ENCODE measurements around the gene KDSR. TPM values are rescaled to one million over a fixed set of nuclear protein-coding genes. Genes with fewer than 3 reads are reported as not detected.

KDSR gene
- total RNA-seq, 1 experiment from 2014 or later = 25.7 TPM

- no peaks in the 10 kb centered on the region for H3K27me3 ChIP-seq (replicated peaks)
- H3K27ac ChIP-seq = no peak overlapping the region
- H3K9me3 ChIP-seq (replicated peaks) = no peaks in the 10 kb centered on the region
- H3K36me3 ChIP-seq = no peaks in the 10 kb centered on the region
- no peak overlapping the region for H3K4me3 ChIP-seq
- DNase-seq (ENCODE audit: low read depth in 1 of 2, low spot score in 2 of 2) = no peak
- H3K4me1 ChIP-seq (replicated peaks) = peaks cover 18% of the 10 kb centered on the region
Measured at GRCh38 chr18:63314062-63314790, 52.8 kb downstream of the KDSR start.

DNA sequence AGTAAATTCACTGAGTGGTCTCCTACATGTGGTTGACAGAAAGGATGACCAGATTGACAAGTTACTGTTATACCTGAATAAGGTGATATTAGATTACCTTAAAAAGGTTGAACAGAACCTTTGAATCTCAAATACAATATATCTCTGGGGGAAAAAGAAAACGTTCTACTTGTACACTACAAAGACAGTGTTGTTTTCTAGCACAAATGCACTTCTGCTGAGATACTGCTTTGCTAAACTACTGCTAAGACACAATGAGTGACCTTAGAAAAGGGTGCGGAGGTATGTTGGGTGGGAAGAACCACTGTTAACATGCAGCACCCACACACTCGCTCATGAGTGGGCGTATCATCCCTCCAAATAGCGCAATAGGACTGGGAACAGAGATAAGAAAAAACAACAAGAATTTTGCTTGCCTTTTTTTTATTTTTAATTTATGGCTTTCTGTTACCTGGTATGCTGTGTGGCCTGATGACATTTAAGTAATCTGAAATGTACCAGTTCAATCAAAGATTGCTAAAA lies 53.5 kb downstream of the KDSR start:
- Histone ChIP-seq H3K36me3 (no peaks in the 10 kb centered on the region), H3K27me3 (replicated peaks) (no peaks in the 10 kb centered on the region), H3K27ac (no peak overlapping the region), H3K9me3 (replicated peaks) (no peaks in the 10 kb centered on the region), H3K4me3 (no peak overlapping the region), H3K4me1 (replicated peaks) (peaks cover 14% of the 10 kb centered on the region)
- DNase-seq (ENCODE audit: low read depth in 1 of 2, low spot score in 2 of 2) = no peak

DNA sequence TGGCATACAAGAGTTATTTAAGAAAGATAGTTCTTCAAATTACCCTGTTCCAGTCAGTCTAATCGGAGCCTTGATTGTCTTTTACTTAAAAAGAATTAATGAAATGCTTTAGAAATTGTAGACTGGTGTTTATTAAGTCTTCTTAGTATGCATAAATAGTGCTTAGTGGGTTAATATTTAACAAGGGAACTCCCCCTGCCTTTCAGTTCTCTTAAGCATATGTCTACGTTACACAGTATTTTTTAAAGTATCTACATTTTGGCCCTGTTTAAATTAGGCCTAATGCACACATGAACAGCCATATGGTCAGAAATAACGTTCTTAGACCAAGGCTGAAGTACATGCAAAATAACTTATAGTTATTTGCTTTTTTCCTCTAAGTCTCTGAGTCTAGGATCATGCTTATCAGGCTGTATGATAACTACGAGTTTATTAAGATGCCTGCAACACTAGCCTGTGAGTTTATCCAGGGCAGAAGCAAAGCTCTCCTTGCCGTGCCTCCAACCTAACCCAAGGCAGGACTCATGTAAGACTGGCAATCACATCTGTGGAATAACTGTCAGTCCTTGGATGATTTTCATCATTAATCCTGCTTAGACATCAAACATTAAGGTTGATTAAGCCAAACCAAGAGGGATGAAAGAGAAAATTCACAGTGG lies 54.1 kb downstream of the KDSR start:
- Histone ChIP-seq H3K4me1 (replicated peaks) (peaks cover 9% of the 10 kb centered on the region), H3K27ac (no peak overlapping the region), H3K4me3 (no peak overlapping the region), H3K9me3 (replicated peaks) (no peaks in the 10 kb centered on the region), H3K27me3 (replicated peaks) (no peaks in the 10 kb centered on the region), H3K36me3 (no peaks in the 10 kb centered on the region)
- no peak for DNase-seq (ENCODE audit: low read depth in 1 of 2, low spot score in 2 of 2)

DNA sequence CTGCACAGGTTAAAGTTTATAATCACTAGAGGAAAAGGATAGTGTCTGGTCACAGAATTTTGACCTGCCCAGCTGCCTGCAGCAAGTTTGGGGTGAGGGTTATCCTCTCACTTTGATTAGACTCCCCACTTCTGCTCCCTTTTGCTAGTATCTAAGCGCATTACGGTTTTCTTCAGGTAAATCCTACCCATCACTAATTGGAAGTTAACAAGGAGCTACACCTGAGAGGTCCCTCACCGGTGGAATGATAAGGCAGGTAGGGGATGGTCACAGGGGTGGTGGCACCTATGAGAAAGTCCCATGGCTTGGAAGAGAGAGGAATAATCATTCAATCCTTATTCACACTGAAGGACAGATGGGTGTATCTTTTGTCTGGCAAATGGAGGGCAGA lies 55.0 kb downstream of the KDSR start:
- Histone ChIP-seq H3K9me3 (replicated peaks) (no peaks in the 10 kb centered on the region), H3K36me3 (no peaks in the 10 kb centered on the region), H3K4me1 (replicated peaks) (peaks cover 6% of the 10 kb centered on the region; the same call in 1 of the 2 replicates)

DNA sequence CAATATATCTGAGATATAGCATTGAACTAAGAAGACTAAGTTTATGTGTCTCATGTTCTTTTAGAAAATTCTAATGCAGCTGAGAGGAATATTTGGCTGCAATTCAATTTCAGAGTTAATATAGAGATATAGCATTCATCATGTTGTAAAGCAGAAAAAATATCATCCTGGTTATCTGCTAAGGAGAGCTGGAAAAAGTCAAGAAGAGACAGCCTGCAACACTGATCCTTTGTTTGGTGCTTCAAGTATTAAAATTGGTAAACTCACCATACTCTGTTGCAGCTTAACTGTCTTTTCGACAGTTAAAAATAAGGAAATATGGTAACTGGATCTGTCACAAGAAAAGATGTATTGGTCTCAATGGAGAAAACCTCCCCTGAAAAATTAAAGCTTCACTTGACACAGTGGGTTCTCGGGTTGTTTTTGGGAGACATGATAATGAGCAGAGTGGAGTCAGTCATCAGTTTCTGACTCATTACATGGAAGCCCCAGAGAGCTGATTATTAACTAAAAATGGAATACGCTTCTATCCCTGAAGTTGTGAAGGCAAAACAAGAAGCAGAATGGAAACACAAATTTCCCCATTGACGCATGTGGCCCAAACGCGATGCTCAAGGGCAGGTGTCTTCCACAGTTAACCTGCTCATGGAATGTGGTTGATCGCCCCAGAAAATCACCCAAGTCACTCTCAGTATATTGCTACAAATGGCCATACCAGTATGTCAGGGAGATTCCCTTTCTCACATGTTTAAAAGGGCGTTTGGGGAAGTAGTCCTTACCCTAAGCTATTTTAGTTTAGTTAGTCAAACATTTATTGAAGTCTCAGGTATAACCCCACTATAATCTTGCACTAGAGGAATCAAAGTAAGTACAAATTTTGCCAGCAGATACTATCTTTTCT lies 55.6 kb downstream of the KDSR start:
- Histone ChIP-seq H3K27me3 (replicated peaks) (no peaks in the 10 kb centered on the region), H3K4me3 (no peak overlapping the region), H3K4me1 (replicated peaks) (0 out of 2 replicates have a peak, but pooled peaks cover 5% of the 10 kb centered on the region), H3K9me3 (replicated peaks) (no peaks in the 10 kb centered on the region), H3K27ac (no peak overlapping the region), H3K36me3 (no peaks in the 10 kb centered on the region)
- DNase-seq (ENCODE audit: low read depth in 1 of 2, low spot score in 2 of 2) = no peak

More for the DNA sequence above, 55.0 kb downstream of the KDSR start:
- Histone ChIP-seq H3K27me3 (replicated peaks) (no peaks in the 10 kb centered on the region), H3K27ac (no peak overlapping the region), H3K4me3 (no peak overlapping the region)
- DNase-seq (ENCODE audit: low read depth in 1 of 2, low spot score in 2 of 2) = no peak

GRCh38 chr18:63309422-63309821 lies 57.6 kb downstream of the KDSR start:
- Histone ChIP-seq H3K27me3 (replicated peaks) (no peaks in the 10 kb centered on the region), H3K36me3 (no peaks in the 10 kb centered on the region), H3K27ac (no peak overlapping the region), H3K4me3 (no peak overlapping the region), H3K4me1 (replicated peaks) (0 out of 2 replicates have a peak, but pooled peaks cover 5% of the 10 kb centered on the region), H3K9me3 (replicated peaks) (no peaks in the 10 kb centered on the region)
- DNase-seq (ENCODE audit: low read depth in 1 of 2, low spot score in 2 of 2) = no peak

GRCh38 chr18:63307551-63308200 lies 59.3 kb downstream of the KDSR start:
- Histone ChIP-seq H3K9me3 (replicated peaks) (no peaks in the 10 kb centered on the region), H3K4me1 (replicated peaks) (0 out of 2 replicates have a peak, but pooled peaks cover 5% of the 10 kb centered on the region), H3K4me3 (no peak overlapping the region), H3K27me3 (replicated peaks) (no peaks in the 10 kb centered on the region), H3K36me3 (no peaks in the 10 kb centered on the region), H3K27ac (no peak overlapping the region)
- DNase-seq (ENCODE audit: low read depth in 1 of 2, low spot score in 2 of 2) = no peak

GRCh38 chr18:63306819-63307550 lies 60.0 kb downstream of the KDSR start:
- Histone ChIP-seq H3K4me3 (no peak overlapping the region), H3K27ac (no peak overlapping the region), H3K27me3 (replicated peaks) (no peaks in the 10 kb centered on the region), H3K9me3 (replicated peaks) (no peaks in the 10 kb centered on the region), H3K4me1 (replicated peaks) (0 out of 2 replicates have a peak, but pooled peaks cover 5% of the 10 kb centered on the region), H3K36me3 (no peaks in the 10 kb centered on the region)
- no peak for DNase-seq (ENCODE audit: low read depth in 1 of 2, low spot score in 2 of 2)

DNA sequence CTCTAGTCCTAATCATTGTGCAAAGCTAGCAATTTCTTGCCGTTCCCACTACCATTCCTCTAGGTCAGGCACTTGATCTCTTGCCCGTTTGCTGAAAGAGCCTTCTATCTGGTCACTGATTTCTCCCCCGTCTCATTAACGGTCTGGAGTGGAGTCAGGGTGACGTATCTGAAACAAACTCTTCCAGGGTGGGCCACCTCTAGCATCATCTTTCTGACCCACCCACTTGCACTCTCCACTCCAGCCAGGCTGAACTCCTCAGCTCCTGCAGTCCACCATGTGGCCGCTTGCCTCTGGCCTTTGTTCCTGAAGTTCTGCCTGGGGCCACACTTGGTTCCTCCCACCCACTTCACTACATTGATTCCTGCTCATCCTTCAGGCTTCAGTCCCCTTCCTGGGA lies 60.8 kb downstream of the KDSR start:
- Histone ChIP-seq H3K4me3 (no peak overlapping the region), H3K9me3 (replicated peaks) (no peaks in the 10 kb centered on the region), H3K27me3 (replicated peaks) (no peaks in the 10 kb centered on the region), H3K4me1 (replicated peaks) (0 out of 2 replicates have a peak, but pooled peaks cover 5% of the 10 kb centered on the region), H3K36me3 (no peaks in the 10 kb centered on the region), H3K27ac (no peak overlapping the region)
- no peak for DNase-seq (ENCODE audit: low read depth in 1 of 2, low spot score in 2 of 2)

DNA sequence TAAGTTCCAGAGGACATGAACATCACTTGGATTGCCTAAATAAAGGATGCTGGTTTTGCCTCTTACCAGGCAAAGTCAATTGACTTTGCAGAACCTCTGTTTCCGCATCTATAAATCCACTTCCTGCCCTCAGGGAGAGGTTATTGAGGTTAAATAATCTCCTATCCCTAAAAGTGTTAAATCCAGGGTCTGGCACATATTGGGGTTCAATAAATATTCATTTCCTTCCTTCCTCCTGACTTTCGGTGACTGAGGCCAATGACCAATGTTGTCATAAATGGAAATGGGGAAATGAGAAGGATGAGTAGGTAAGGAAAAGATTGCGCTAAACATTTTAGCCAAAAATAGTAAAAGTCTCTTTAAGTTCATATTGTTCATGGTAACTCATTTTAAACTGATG lies 63.5 kb downstream of the KDSR start:
- H3K27ac ChIP-seq = no peak overlapping the region
- no peaks in the 10 kb centered on the region for H3K27me3 ChIP-seq (replicated peaks)
- H3K4me3 ChIP-seq = no peak overlapping the region
- DNase-seq (ENCODE audit: low read depth in 1 of 2, low spot score in 2 of 2) = no peak
- H3K9me3 ChIP-seq (replicated peaks) = no peaks in the 10 kb centered on the region
- 0 out of 2 replicates have a peak, but pooled peaks cover 5% of the 10 kb centered on the region for H3K4me1 ChIP-seq (replicated peaks)
- H3K36me3 ChIP-seq = no peaks in the 10 kb centered on the region

DNA sequence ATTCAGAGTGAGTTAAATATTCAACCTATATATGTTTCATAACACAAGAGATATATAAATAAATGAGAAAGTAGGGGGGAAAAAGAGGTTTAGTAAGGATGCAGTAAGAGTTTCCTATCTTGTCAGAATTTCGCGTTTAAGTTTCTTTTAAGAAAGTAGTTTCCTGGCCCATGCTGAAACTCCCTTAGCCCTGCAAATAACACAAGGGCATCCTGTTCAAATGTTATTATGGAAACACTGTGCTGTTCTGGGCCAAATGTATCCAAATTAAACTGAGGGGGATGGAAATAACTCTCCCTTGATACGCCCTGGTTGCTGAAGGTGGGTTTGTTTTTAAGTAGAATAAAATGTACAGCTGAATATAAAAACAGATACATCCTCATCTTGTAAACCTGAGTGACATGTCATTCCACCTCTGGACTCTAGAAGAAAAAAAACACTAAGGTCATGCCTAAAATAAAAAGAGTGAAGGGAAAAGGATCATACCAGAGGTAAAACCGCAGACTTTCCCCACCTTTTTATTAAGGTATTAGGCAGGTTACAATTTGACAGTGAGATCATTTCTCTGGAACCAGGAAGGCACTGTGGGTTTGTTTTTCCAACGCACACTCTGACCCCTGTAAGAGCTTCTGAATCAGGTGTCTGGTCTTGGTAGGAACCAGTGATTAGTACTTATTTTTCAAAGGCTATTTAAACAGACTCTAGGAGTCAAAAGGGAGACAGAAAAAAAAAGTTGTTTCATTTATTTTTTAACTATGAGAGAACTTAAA lies 64.2 kb downstream of the KDSR start:
- Histone ChIP-seq H3K4me3 (no peak overlapping the region), H3K27me3 (replicated peaks) (no peaks in the 10 kb centered on the region), H3K36me3 (no peaks in the 10 kb centered on the region), H3K27ac (no peak overlapping the region), H3K9me3 (replicated peaks) (no peaks in the 10 kb centered on the region), H3K4me1 (replicated peaks) (0 out of 2 replicates have a peak, but pooled peaks cover 4% of the 10 kb centered on the region)
- DNase-seq (ENCODE audit: low read depth in 1 of 2, low spot score in 2 of 2) = no peak

- no peak overlapping the region for H3K27ac ChIP-seq
- H3K27me3 ChIP-seq (replicated peaks) = no peaks in the 10 kb centered on the region
- no peak for DNase-seq (ENCODE audit: low read depth in 1 of 2, low spot score in 2 of 2)
- no peaks in the 10 kb centered on the region for H3K9me3 ChIP-seq (replicated peaks)
- no peaks in the 10 kb centered on the region for H3K36me3 ChIP-seq
- no peak overlapping the region for H3K4me3 ChIP-seq
- H3K4me1 ChIP-seq (replicated peaks) = no peaks in the 10 kb centered on the region
Measured at GRCh38 chr18:63302220-63302619, 64.8 kb downstream of the KDSR start.
